H9 (cell line): Measurements from ENCODE around the gene LDLRAD4. TPM values are rescaled to one million over a fixed set of nuclear protein-coding genes. Genes with fewer than 3 reads are reported as not detected.
A peak's percentile ranks its signal among the peaks of the same experiment; 100 is the strongest.

Experiments used
- DNase-seq: peaks from one replicate; pipeline ENCODE4 v3.0.0-alpha.2; 2017
- H2AFZ ChIP-seq: one replicate; pipeline ENCODE4 v1.6.1; 2013; ENCODE audit warnings: mild to moderate bottlenecking, low read length, control low read depth, moderate library complexity
- H2AK5ac ChIP-seq: 2 replicates; pipeline ENCODE4 v1.6.1; 2013; ENCODE audit warnings: low read length, control low read depth, mixed read lengths; ENCODE audit not compliant: insufficient read length
- H2BK120ac ChIP-seq: one replicate; pipeline ENCODE4 v1.6.1; 2013; ENCODE audit warnings: low read depth, mild to moderate bottlenecking, low read length, control low read depth, inconsistent platforms; ENCODE audit not compliant: poor library complexity, severe bottlenecking
- H2BK12ac ChIP-seq: 2 replicates; pipeline ENCODE4 v1.6.1; 2013; ENCODE audit warnings: low read length, control low read depth, mixed read lengths, low read depth; ENCODE audit not compliant: insufficient read length
- H2BK15ac ChIP-seq: 2 replicates; pipeline ENCODE4 v1.6.1; 2013; ENCODE audit warnings: low read depth, low read length, control low read depth
- H2BK20ac ChIP-seq: one replicate; pipeline ENCODE4 v1.6.1; 2013; ENCODE audit warnings: low read depth, mild to moderate bottlenecking, low read length, control low read depth, inconsistent platforms; ENCODE audit not compliant: poor library complexity, severe bottlenecking
- H2BK5ac ChIP-seq: 2 replicates; pipeline ENCODE4 v1.6.1; 2013; ENCODE audit warnings: low read length, control low read depth, mixed read lengths; ENCODE audit not compliant: insufficient read length
- H3K14ac ChIP-seq: 2 replicates; pipeline ENCODE4 v1.6.1; 2013; ENCODE audit warnings: low read length, control low read depth; ENCODE audit not compliant: insufficient read depth
- H3K18ac ChIP-seq: 2 replicates; pipeline ENCODE4 v1.6.1; 2013; ENCODE audit warnings: low read depth, mild to moderate bottlenecking, mixed read lengths, low read length, control low read depth; ENCODE audit not compliant: insufficient read length
- H3K23ac ChIP-seq: 2 replicates; pipeline ENCODE4 v1.6.1; 2013; ENCODE audit warnings: low read length, control low read depth, mixed read lengths, low read depth; ENCODE audit not compliant: insufficient read length
- H3K23me2 ChIP-seq: 2 replicates; pipeline ENCODE4 v1.6.1; 2013; ENCODE audit warnings: low read depth, mild to moderate bottlenecking, mixed read lengths, low read length, control low read depth; ENCODE audit not compliant: insufficient read length, poor library complexity, severe bottlenecking
- H3K27ac ChIP-seq: 2 replicates; pipeline ENCODE4 v1.5.1; 2013; ENCODE audit warnings: low read length, control low read depth, mixed read lengths, low read depth; ENCODE audit not compliant: insufficient read length
- H3K27me3 ChIP-seq: 2 replicates; pipeline ENCODE4 v1.6.1; 2013; ENCODE audit warnings: low read length, control low read depth, inconsistent platforms; ENCODE audit not compliant: insufficient read depth
- H3K4ac ChIP-seq: 2 replicates; pipeline ENCODE4 v1.6.1; 2013; ENCODE audit warnings: low read depth, mild to moderate bottlenecking, control low read depth, inconsistent platforms, low read length, moderate library complexity
- H3K4me1 ChIP-seq: 2 replicates; pipeline ENCODE4 v1.6.1; 2013; ENCODE audit warnings: low read length, control low read depth, inconsistent platforms; ENCODE audit not compliant: insufficient read depth
- H3K4me2 ChIP-seq: 2 replicates; pipeline ENCODE4 v1.6.1; 2013; ENCODE audit warnings: low read length, control low read depth, mixed read lengths; ENCODE audit not compliant: insufficient read length, insufficient read depth
- H3K56ac ChIP-seq: 2 replicates; pipeline ENCODE4 v1.6.1; 2013; ENCODE audit warnings: low read depth, mild to moderate bottlenecking, mixed read lengths, low read length, control low read depth; ENCODE audit not compliant: insufficient read length
- H3K79me1 ChIP-seq: 2 replicates; pipeline ENCODE4 v1.6.1; 2013; ENCODE audit warnings: low read depth, mild to moderate bottlenecking, moderate library complexity, low read length, control low read depth, inconsistent platforms; ENCODE audit not compliant: insufficient read depth, poor library complexity, severe bottlenecking
- H3K79me2 ChIP-seq: 2 replicates; pipeline ENCODE4 v1.6.1; 2013; ENCODE audit warnings: low read length, control low read depth, inconsistent platforms; ENCODE audit not compliant: insufficient read depth
- H3K9ac ChIP-seq: 2 replicates; pipeline ENCODE4 v1.6.1; 2013; ENCODE audit warnings: low read length, control low read depth, mixed read lengths; ENCODE audit not compliant: insufficient read length; ENCODE audit errors: extremely low read depth
- H3K9me3 ChIP-seq: one replicate; pipeline ENCODE4 v1.6.1; 2013; ENCODE audit warnings: low read depth, low read length, inconsistent platforms; ENCODE audit not compliant: control insufficient read depth
- H3T11ph ChIP-seq: one replicate; pipeline ENCODE4 v1.6.1; 2013; ENCODE audit warnings: mild to moderate bottlenecking, low read length, control low read depth, inconsistent platforms
- H4K20me1 ChIP-seq: one replicate; pipeline ENCODE4 v1.6.1; 2013; ENCODE audit not compliant: control insufficient read depth, insufficient read length, insufficient read depth
- H4K5ac ChIP-seq: 2 replicates; pipeline ENCODE4 v1.6.1; 2013; ENCODE audit warnings: low read depth, mild to moderate bottlenecking, mixed read lengths, low read length, control low read depth; ENCODE audit not compliant: insufficient read length
- H4K8ac ChIP-seq: replicated peaks from 2 replicates; pipeline ENCODE4 v1.6.1; 2013; ENCODE audit warnings: low read length, control low read depth, mixed read lengths, low read depth; ENCODE audit not compliant: insufficient read length
- H4K91ac ChIP-seq: 2 replicates; pipeline ENCODE4 v1.6.1; 2013; ENCODE audit warnings: low read depth, mild to moderate bottlenecking, moderate library complexity, mixed read lengths, low read length, control low read depth; ENCODE audit not compliant: insufficient read length
- H3K27ac Mint-ChIP-seq, 3 experiments: 2 replicates in 2 of 3; 3 replicates in 1 of 3; pipeline ENCODE4 v1.8.0; 2020 to 2021; ENCODE audit warnings: mixed read lengths in 3 of 3, mild to moderate bottlenecking in 1 of 3, moderate library complexity in 1 of 3
- H3K27me3 Mint-ChIP-seq: 2 replicates; pipeline ENCODE4 v1.8.0; 2021; ENCODE audit warnings: low read depth, mild to moderate bottlenecking, moderate library complexity, mixed read lengths
- H3K36me3 Mint-ChIP-seq, 3 experiments: 2 replicates in 2 of 3; 3 replicates in 1 of 3; pipeline ENCODE4 v1.8.0; 2020 to 2021; ENCODE audit warnings: low read depth in 3 of 3, mixed read lengths in 3 of 3; ENCODE audit not compliant: insufficient read depth in 1 of 3
- H3K4me1 Mint-ChIP-seq, 2 experiments: 2 replicates each; pipeline ENCODE4 v1.8.0; 2020; ENCODE audit warnings: mixed read lengths in 2 of 2
- H3K4me3 Mint-ChIP-seq, 2 experiments: 2 replicates in 1 of 2; 3 replicates in 1 of 2; pipeline ENCODE4 v1.8.0; 2020 to 2021; ENCODE audit warnings: mild to moderate bottlenecking in 2 of 2, mixed read lengths in 2 of 2, moderate library complexity in 1 of 2
- H3K9me3 Mint-ChIP-seq, 2 experiments: 2 replicates in 1 of 2; 3 replicates in 1 of 2; pipeline ENCODE4 v1.8.0; 2020; ENCODE audit warnings: mild to moderate bottlenecking in 2 of 2, mixed read lengths in 2 of 2, moderate library complexity in 1 of 2
- WGBS: extraction: QIAGEN DNeasy Blood & Tissue Kit; methylation state at CpG from one replicate; pipeline ENCODE4 v1.1.7; 2013; ENCODE audit warnings: missing lambda C conversion rate, low lambda C conversion rate, mixed read lengths; ENCODE audit not compliant: insufficient read length; ENCODE audit errors: extremely low coverage; 5-methylcytosine and 5-hydroxymethylcytosine counted together
- total RNA-seq: library from RNA; stranded (reverse); gene quantifications from 2 replicates; pipeline ENCODE4 v1.2.1, GENCODE V29; 2021
- TF ChIP-seq, protein P1 (sequence below): fragments of 200-600 bp; sonication (generic); conservative IDR thresholded peaks from 3 replicates; pipeline ENCODE4 v1.8.0; 2021; ENCODE audit warnings: antibody characterized with exemption, mild to moderate bottlenecking

Gene LDLRAD4
- total RNA-seq, 1 experiment from 2014 or later, result 3.9 TPM

DNA sequence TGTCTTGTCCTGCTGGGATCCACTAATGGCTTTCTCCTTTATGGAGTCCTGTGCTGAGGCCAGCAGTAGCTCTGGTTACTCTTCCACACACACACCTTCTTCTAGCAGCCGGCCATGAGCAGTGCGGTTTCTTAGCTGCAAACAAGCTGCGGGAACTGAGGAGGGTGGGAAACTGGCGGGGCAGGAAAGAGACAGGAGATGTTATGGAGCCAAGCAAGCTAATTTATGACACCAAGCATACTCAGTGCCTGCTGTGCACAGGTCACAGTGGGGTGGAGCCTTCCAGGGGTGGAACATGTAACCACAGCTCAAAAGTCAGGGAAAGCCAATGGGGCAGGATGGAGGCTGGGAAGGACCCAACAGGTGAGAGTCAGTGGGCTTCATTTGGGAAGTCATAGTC is 327.0 kb downstream of the LDLRAD4 start:
- H3K23me2 ChIP-seq, result no peaks in the 10 kb centered on the region
- no CpG with 5 or more reads among the region's 4 CpGs for WGBS
- no peaks in the 10 kb centered on the region for H3K79me2 ChIP-seq
- Mint-ChIP-seq H3K27ac (no peak overlapping the region; a peak in 1 of 7 replicates), H3K9me3 (peaks cover 4 to 7% of the 10 kb centered on the region in 2 experiments; a peak in 2 of 5 replicates), H3K4me3 (no peak overlapping the region), H3K27me3 (peaks cover 1% of the 10 kb centered on the region; the same call in 1 of the 2 replicates), H3K4me1 (peaks cover 7 to 8% of the 10 kb centered on the region in 2 experiments; a peak in 1 of 4 replicates), H3K36me3 (no peaks in the 10 kb centered on the region; a peak in 1 of 7 replicates)
- H3K9ac ChIP-seq, result no peak overlapping the region
- no peak overlapping the region for H2BK120ac ChIP-seq
- DNase-seq, result no peak
- H3K56ac ChIP-seq, result peak overlapping the region; percentile 40
- no peak overlapping the region; the same call in 1 of the 2 replicates for H3K14ac ChIP-seq
- no peak overlapping the region for H3T11ph ChIP-seq
- H3K27ac ChIP-seq, result no peak overlapping the region
- H2BK12ac ChIP-seq, result no peak overlapping the region
- H3K4me1 ChIP-seq, result no peaks in the 10 kb centered on the region
- no peak overlapping the region for H3K18ac ChIP-seq
- no peak overlapping the region for H3K4ac ChIP-seq
- H4K91ac ChIP-seq, result no peak overlapping the region
- H3K27me3 ChIP-seq, result no peaks in the 10 kb centered on the region
- no peak overlapping the region for H3K23ac ChIP-seq
- H4K5ac ChIP-seq, result no peak overlapping the region
- H2AK5ac ChIP-seq, result no peak overlapping the region
- TF ChIP-seq, protein P1, sequence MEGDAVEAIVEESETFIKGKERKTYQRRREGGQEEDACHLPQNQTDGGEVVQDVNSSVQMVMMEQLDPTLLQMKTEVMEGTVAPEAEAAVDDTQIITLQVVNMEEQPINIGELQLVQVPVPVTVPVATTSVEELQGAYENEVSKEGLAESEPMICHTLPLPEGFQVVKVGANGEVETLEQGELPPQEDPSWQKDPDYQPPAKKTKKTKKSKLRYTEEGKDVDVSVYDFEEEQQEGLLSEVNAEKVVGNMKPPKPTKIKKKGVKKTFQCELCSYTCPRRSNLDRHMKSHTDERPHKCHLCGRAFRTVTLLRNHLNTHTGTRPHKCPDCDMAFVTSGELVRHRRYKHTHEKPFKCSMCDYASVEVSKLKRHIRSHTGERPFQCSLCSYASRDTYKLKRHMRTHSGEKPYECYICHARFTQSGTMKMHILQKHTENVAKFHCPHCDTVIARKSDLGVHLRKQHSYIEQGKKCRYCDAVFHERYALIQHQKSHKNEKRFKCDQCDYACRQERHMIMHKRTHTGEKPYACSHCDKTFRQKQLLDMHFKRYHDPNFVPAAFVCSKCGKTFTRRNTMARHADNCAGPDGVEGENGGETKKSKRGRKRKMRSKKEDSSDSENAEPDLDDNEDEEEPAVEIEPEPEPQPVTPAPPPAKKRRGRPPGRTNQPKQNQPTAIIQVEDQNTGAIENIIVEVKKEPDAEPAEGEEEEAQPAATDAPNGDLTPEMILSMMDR, result no peak
- H2BK15ac ChIP-seq, result no peak overlapping the region
- no peak overlapping the region for H4K8ac ChIP-seq
- H2BK20ac ChIP-seq, result no peak overlapping the region
- H4K20me1 ChIP-seq, result no peaks in the 10 kb centered on the region
- no peaks in the 10 kb centered on the region for H3K9me3 ChIP-seq
- no peak overlapping the region for H3K4me2 ChIP-seq
- H2AFZ ChIP-seq, result no peak overlapping the region
- H3K79me1 ChIP-seq, result no peaks in the 10 kb centered on the region
- no peak overlapping the region for H2BK5ac ChIP-seq
